ENCODE measurements around the gene TWF2. TPM values are rescaled to one million over a fixed set of nuclear protein-coding genes. Genes with fewer than 3 reads are reported as not detected.

Gene TWF2
- total RNA-seq, 2 donors from 2014 or later, result 52.2 to 69.2 TPM

GRCh38 chr3:52213005-52213404, 26.0 kb downstream of the TWF2 start:
- Histone ChIP-seq H3K27me3 (replicated peaks; ENCODE audit: insufficient read depth) (no peaks in the 10 kb centered on the region), H3K4me3 (no peak overlapping the region), H3K9me3 (no peaks in the 10 kb centered on the region), H3K27ac (no peak overlapping the region), H3K36me3 (peaks cover 67% of the 10 kb centered on the region), H3K4me1 (ENCODE audit: control insufficient read depth in 1 of 2, low read depth in 2 of 2) (peaks cover 8 to 15% of the 10 kb centered on the region in 2 donors)
- TF ChIP-seq, protein P1, sequence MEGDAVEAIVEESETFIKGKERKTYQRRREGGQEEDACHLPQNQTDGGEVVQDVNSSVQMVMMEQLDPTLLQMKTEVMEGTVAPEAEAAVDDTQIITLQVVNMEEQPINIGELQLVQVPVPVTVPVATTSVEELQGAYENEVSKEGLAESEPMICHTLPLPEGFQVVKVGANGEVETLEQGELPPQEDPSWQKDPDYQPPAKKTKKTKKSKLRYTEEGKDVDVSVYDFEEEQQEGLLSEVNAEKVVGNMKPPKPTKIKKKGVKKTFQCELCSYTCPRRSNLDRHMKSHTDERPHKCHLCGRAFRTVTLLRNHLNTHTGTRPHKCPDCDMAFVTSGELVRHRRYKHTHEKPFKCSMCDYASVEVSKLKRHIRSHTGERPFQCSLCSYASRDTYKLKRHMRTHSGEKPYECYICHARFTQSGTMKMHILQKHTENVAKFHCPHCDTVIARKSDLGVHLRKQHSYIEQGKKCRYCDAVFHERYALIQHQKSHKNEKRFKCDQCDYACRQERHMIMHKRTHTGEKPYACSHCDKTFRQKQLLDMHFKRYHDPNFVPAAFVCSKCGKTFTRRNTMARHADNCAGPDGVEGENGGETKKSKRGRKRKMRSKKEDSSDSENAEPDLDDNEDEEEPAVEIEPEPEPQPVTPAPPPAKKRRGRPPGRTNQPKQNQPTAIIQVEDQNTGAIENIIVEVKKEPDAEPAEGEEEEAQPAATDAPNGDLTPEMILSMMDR (IDR thresholded peaks at IDR 0.05), result no peak
- no peak for DNase-seq (ENCODE audit: low spot score)
- ATAC-seq (ENCODE audit: insufficient number of reproducible peaks, low FRiP score, low read depth), result no peak

- H3K27me3 ChIP-seq (replicated peaks; ENCODE audit: insufficient read depth), result no peaks in the 10 kb centered on the region
- H3K9me3 ChIP-seq, result no peaks in the 10 kb centered on the region
- H3K27ac ChIP-seq, result no peak overlapping the region
- H3K4me3 ChIP-seq, result no peak overlapping the region
- DNase-seq (ENCODE audit: low spot score) (no peak), ATAC-seq (ENCODE audit: insufficient number of reproducible peaks, low FRiP score, low read depth) (no peak)
- H3K36me3 ChIP-seq, result peaks cover 77% of the 10 kb centered on the region
- TF ChIP-seq, protein P1 (IDR thresholded peaks at IDR 0.05), result no peak
- H3K4me1 ChIP-seq (ENCODE audit: control insufficient read depth in 1 of 2, low read depth in 2 of 2), result peaks cover 0 to 2% of the 10 kb centered on the region in 2 donors
Observed at GRCh38 chr3:52211268-52211891, 27.6 kb downstream of the TWF2 start.

DNA sequence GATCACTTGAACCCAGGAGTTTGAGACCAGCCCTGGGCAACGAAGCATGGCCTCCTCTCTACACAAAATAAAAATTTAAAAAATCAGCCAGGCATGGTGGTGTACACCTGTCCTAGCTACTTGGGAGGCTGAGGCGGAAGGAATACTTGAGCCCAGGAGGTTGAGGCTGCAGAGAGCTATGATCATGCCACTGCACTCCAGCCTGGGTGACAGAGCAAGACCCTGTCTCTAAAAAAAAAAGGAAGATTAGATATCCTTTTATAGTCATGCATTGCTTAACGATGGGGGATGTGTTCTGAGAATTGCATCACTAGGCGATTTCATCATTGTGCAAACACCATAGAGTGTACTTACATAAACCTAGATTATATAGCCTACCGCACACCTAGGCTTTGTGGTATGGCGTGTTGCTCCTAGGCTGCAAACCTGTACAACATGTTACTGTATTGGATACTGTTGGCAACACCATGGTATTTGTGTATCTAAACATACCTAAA, 28.4 kb downstream of the TWF2 start:
- ATAC-seq (ENCODE audit: insufficient number of reproducible peaks, low FRiP score, low read depth) (no peak), DNase-seq (ENCODE audit: low spot score) (no peak)
- no peaks in the 10 kb centered on the region for H3K9me3 ChIP-seq
- H3K36me3 ChIP-seq, result peaks cover 82% of the 10 kb centered on the region
- TF ChIP-seq, protein P1 (IDR thresholded peaks at IDR 0.05), result no peak
- no peak overlapping the region for H3K4me3 ChIP-seq
- H3K4me1 ChIP-seq (ENCODE audit: control insufficient read depth in 1 of 2, low read depth in 2 of 2), result no peaks in the 10 kb centered on the region
- no peaks in the 10 kb centered on the region for H3K27me3 ChIP-seq (replicated peaks; ENCODE audit: insufficient read depth)
- H3K27ac ChIP-seq, result no peak overlapping the region

DNA sequence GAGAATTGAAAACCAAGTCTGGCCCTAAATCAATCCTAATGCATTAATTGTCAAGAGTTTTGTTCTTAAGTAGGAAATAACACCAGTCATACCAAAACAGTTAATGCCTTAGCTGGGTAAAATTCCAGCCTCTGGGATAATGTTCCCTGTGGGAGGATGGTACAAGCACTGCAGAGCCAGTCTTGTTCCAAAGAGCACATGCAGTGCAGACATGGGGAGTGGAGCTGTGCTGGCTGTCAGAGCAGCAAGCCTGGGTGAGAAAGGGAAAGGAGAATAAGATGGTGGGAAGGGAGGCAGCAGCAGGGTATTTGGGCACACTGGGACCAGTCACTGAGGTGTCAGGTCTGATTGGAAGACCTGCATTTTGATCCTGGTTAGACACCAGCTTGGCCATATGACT, 28.9 kb downstream of the TWF2 start:
- Histone ChIP-seq H3K27ac (no peak overlapping the region), H3K27me3 (replicated peaks; ENCODE audit: insufficient read depth) (no peaks in the 10 kb centered on the region), H3K36me3 (peaks cover 83% of the 10 kb centered on the region), H3K9me3 (no peaks in the 10 kb centered on the region), H3K4me1 (ENCODE audit: control insufficient read depth in 1 of 2, low read depth in 2 of 2) (no peaks in the 10 kb centered on the region), H3K4me3 (no peak overlapping the region)
- TF ChIP-seq, protein P1 (IDR thresholded peaks at IDR 0.05), result no peak
- no peak for ATAC-seq (ENCODE audit: insufficient number of reproducible peaks, low FRiP score, low read depth)
- no peak for DNase-seq (ENCODE audit: low spot score)

DNA sequence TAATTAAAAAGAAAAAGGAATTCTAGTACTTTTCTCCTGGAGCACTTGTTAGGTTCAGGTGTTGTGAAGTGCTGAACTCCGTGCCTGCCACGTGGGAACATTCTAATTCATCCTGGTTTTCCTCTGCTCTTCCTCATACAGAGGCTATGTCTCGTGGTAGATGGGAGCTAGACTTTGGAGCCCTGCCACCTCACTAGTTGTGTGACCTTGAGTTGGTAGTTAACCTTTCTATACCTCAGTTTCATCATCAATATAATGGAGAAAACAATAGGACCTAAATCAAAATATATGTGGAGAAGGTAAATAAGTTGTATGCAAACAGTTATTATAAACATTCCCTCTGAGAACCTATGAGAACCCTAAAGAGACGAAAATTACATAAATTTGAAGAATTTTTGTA, 30.4 kb downstream of the TWF2 start:
- peaks cover 86% of the 10 kb centered on the region for H3K36me3 ChIP-seq
- H3K27ac ChIP-seq, result no peak overlapping the region
- no peaks in the 10 kb centered on the region for H3K4me1 ChIP-seq (ENCODE audit: control insufficient read depth in 1 of 2, low read depth in 2 of 2)
- DNase-seq (ENCODE audit: low spot score), result no peak
- TF ChIP-seq, protein P1 (IDR thresholded peaks at IDR 0.05), result no peak
- H3K27me3 ChIP-seq (replicated peaks; ENCODE audit: insufficient read depth), result no peaks in the 10 kb centered on the region
- no peaks in the 10 kb centered on the region for H3K9me3 ChIP-seq
- ATAC-seq (ENCODE audit: insufficient number of reproducible peaks, low FRiP score, low read depth), result no peak
- H3K4me3 ChIP-seq, result no peak overlapping the region
